Sigmoid colon (tissue), 4 donors: ENCODE results near the gene GDPD5.

Experiments used
- CTCF ChIP-seq, 4 experiments: fragments of 450-650 bp in 3 of 4; fragments of 200-600 bp in 1 of 4; IDR thresholded peaks; one replicate each; pipeline ENCODE4 v1.5.1; 2016 to 2019; ENCODE audit warnings: antibody characterized with exemption in 4 of 4, mild to moderate bottlenecking in 3 of 4, moderate library complexity in 2 of 4
- EP300 ChIP-seq, 4 donors: sonication (generic); formaldehyde crosslinking; IDR thresholded peaks; one replicate each; pipeline ENCODE4 v1.6.1; 2017; ENCODE audit warnings: antibody characterized with exemption in 4 of 4
- POLR2A ChIP-seq, 2 donors: fragments of 450-650 bp; IDR thresholded peaks; one replicate each; pipeline ENCODE4 v1.6.1; 2016; ENCODE audit warnings: antibody characterized with exemption in 2 of 2, mild to moderate bottlenecking in 2 of 2, moderate library complexity in 2 of 2
- POLR2AphosphoS5 ChIP-seq, 4 donors: sonication (generic); formaldehyde crosslinking; IDR thresholded peaks; one replicate each; pipeline ENCODE4 v1.6.1; 2017; ENCODE audit warnings: antibody characterized with exemption in 4 of 4

- TF ChIP-seq POLR2A (IDR thresholded peaks at IDR 0.05), result no peak
- no peak for TF ChIP-seq CTCF (IDR thresholded peaks at IDR 0.05)
- no peak for TF ChIP-seq POLR2AphosphoS5 (IDR thresholded peaks at IDR 0.05)
- no peak for TF ChIP-seq EP300 (IDR thresholded peaks at IDR 0.05)
Measured at GRCh38 chr11:75482931-75483469, 42.7 kb downstream of the GDPD5 start.
